ENCODE measurements around the gene PBX4.
A peak's percentile ranks its signal among the peaks of the same experiment; 100 is the strongest.

Gene PBX4

GRCh38 chr19:19592690-19593089 is 25.8 kb downstream of the PBX4 start:
- H3K4me1 Mint-ChIP-seq, result peaks cover 83% of the 10 kb centered on the region
- peak overlapping the region; percentile 48 to 69 for H3K27ac Mint-ChIP-seq
- no peaks in the 10 kb centered on the region for H3K9me3 Mint-ChIP-seq

DNA sequence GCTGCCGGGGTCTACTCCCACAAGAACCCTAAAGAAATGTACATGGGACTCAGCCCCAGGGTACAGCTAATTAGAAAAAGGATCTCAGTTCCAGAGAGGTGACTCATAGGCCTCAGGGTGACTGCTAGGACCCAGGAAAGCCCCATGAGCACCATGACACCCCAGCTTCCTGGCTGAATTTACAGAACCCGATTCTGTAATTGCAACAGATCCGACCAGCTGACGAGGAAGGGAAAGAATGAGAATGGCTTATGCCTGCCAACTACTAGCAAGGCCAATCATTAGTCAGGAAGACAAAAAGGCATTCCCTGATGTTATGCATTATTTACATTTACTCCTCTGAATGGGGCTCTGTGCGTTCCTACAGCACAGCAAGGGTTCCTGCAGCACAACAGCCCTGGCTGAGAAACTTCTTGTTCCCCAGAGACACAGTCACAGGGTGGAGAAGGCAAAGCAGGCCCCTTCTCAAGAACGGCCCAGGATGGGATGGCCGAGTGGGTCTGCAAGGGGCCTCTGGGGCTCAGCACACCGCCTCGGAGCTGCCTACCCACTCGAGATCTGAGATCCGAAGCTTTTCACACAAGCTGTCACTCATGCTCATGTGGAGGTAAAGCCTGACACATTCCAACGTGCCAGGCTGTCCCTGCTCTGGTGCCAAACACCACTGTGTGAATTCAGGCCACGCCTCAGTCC is 27.2 kb downstream of the PBX4 start:
- DNase-seq, result peak; percentile 46 to 79
- Mint-ChIP-seq H3K27ac (peak overlapping the region; percentile 60 to 93), H3K4me3 (peak overlapping the region; percentile 57 to 60), H3K9me3 (no peaks in the 10 kb centered on the region), H3K4me1 (peaks cover 75% of the 10 kb centered on the region), H3K27me3 (no peaks in the 10 kb centered on the region)
- peak; percentile 95 for ATAC-seq

More at GRCh38 chr19:19592690-19593089, 25.8 kb downstream of the PBX4 start:
- no peak for DNase-seq
- Mint-ChIP-seq H3K4me3 (no peak overlapping the region), H3K27me3 (no peaks in the 10 kb centered on the region)
- ATAC-seq, result no peak

DNA sequence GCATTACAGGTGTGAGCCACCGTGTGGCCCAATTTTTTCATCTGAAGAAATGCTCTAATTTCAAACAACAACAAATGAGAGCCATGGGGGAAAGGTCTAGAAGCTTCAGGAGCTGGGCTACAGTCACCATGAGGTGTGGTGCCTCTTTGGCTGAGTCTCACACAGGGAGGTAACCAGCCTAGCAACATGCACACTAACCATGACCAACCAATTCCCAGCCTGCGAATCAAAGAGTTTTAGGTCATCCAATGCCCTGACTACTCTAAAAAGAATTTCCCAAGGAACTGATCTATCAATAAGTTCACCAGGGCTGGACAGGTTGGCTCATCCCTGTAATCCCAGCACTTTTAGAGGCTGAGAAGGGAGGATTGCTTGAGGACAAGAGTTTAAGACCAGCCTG is 29.9 kb downstream of the PBX4 start:
- Mint-ChIP-seq H3K4me3 (peak overlapping the region; percentile 18 to 29), H3K4me1 (peaks cover 61% of the 10 kb centered on the region), H3K27me3 (no peaks in the 10 kb centered on the region), H3K9me3 (no peaks in the 10 kb centered on the region), H3K27ac (peak overlapping the region in 1 of 2 donors; percentile 61)
- no peak for DNase-seq
- no peak for ATAC-seq

- DNase-seq (no peak), ATAC-seq (no peak)
- Mint-ChIP-seq H3K4me1 (peaks cover 58% of the 10 kb centered on the region), H3K27me3 (no peaks in the 10 kb centered on the region), H3K27ac (no peak overlapping the region), H3K4me3 (no peak overlapping the region), H3K9me3 (no peaks in the 10 kb centered on the region)
Measured at GRCh38 chr19:19587771-19588170, 30.7 kb downstream of the PBX4 start.

DNA sequence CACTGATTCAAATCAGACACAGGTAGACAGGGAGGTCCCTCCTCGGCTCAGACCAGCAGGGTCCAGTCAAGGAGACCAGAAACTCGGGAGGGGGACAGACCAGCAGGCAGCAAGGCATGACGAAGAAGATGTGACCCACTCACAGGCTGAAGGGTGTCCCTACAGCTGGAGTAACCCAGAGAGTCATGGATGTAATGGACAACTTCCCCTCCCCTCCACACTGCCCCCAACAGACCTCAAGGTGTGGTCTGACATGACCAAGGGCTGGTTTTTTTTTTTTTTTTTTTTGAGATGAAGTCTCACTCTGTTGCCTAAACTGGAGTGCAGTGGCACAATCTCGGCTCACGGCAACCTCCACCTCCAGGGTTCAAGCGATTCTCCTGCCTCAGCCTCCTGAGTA is 34.1 kb downstream of the PBX4 start:
- Mint-ChIP-seq H3K27me3 (no peaks in the 10 kb centered on the region), H3K9me3 (no peaks in the 10 kb centered on the region), H3K4me1 (peaks cover 53% of the 10 kb centered on the region), H3K27ac (peak overlapping the region in 1 of 2 donors; percentile 76), H3K4me3 (no peak overlapping the region)
- no peak for DNase-seq
- ATAC-seq, result no peak

GRCh38 chr19:19582471-19582870 is 36.0 kb downstream of the PBX4 start:
- Mint-ChIP-seq H3K27me3 (no peaks in the 10 kb centered on the region), H3K27ac (peak overlapping the region in 1 of 2 donors; percentile 42), H3K4me3 (no peak overlapping the region), H3K4me1 (peaks cover 37% of the 10 kb centered on the region), H3K9me3 (no peaks in the 10 kb centered on the region)
- ATAC-seq (no peak), DNase-seq (no peak)

DNA sequence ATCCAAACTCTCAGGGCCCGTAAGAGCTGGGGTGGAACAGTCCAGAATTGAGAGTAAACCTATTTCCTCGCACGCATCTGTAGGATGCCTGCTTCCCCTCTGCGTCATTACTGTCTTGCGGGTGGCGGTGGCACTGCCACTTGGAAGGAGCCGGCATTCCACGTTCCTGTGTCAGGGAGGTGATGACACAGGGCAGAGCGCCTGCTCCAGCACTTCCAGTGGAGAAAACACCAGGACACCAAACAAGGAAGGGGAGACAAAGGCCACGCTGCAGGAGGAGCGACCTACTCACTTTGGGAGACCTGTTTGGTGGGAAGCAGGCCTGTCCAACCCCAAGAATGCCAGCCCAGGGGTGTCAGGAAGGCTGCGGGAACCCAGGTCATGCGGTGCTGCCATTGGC is 37.1 kb downstream of the PBX4 start:
- Mint-ChIP-seq H3K27ac (peak overlapping the region in 1 of 2 donors; percentile 92), H3K9me3 (no peaks in the 10 kb centered on the region), H3K4me3 (no peak overlapping the region), H3K4me1 (peaks cover 37% of the 10 kb centered on the region), H3K27me3 (no peaks in the 10 kb centered on the region)
- DNase-seq (no peak), ATAC-seq (no peak)

- H3K27ac Mint-ChIP-seq, result peak overlapping the region in 1 of 2 donors; percentile 74
- ATAC-seq, result no peak
Measured at GRCh38 chr19:19580418-19580817, 38.1 kb downstream of the PBX4 start.

DNA sequence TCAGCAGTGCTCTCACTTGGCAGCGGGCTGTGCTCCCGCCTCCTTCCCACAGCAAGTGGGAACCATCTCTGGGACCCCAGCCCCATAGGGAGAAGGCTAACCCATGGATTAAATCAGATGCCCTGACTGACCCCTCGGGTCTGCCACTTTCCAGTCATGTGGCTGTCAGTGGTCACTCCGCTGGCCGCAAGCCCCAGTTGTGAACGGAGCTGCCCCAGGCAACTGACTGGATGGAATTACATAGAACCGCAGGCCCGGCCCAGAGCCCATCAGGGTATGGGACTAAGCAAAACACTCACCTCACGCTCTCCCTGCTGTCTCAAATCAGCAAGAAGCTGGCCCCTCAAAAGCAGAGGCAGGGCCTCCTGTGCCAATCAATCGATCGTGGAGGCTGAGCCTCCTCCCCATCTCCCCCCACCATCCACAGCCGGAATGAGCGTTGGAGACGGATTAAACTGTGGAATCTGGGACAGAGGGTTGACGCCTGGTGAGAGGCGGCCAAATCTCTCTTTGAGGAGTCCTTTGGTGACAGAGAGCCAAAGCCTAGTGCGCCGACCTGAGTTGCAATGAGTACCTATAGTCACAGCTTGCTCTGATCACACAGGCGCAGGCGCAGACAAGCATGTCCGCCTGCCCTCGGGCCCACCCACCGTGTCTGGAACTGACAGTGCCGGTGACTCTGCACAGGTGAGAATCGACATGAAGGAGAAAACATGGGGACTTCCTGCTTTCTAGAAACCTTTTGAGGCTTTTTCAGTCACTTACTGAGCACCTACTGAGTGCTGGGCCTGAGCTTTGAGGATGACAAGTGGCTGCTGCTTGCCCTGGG is 38.7 kb downstream of the PBX4 start:
- H3K4me1 Mint-ChIP-seq, result peaks cover 43% of the 10 kb centered on the region
- H3K9me3 Mint-ChIP-seq, result no peaks in the 10 kb centered on the region
- peak overlapping the region in 1 of 2 donors; percentile 74 for H3K27ac Mint-ChIP-seq
- DNase-seq (no peak), ATAC-seq (no peak)
- no peaks in the 10 kb centered on the region for H3K27me3 Mint-ChIP-seq
- H3K4me3 Mint-ChIP-seq, result no peak overlapping the region

More at GRCh38 chr19:19580418-19580817, 38.1 kb downstream of the PBX4 start:
- no peaks in the 10 kb centered on the region for H3K9me3 Mint-ChIP-seq
- H3K4me3 Mint-ChIP-seq, result no peak overlapping the region
- no peaks in the 10 kb centered on the region for H3K27me3 Mint-ChIP-seq
- peaks cover 40% of the 10 kb centered on the region for H3K4me1 Mint-ChIP-seq
- no peak for DNase-seq

DNA sequence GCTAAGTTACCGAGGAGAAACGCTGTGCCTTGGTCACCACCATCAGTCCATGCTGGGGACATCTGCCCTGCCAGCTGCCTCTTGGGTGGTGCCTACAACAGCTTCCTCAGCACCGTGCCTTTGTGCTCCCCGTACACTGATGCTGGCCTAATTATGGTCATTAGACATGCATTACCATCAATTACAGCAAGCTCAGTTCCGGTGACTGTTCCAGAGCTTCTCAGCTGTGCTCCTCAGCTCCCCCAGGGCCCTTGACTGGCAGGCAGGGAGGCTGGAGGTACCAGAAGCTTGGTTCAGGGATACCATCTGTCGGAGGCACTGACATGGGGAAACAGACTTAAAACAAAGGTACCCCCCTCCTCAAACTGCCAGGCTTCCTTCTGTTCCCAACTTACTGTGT is 40.2 kb downstream of the PBX4 start:
- Mint-ChIP-seq H3K27me3 (no peaks in the 10 kb centered on the region), H3K9me3 (no peaks in the 10 kb centered on the region), H3K4me1 (peaks cover 35% of the 10 kb centered on the region), H3K4me3 (no peak overlapping the region), H3K27ac (no peak overlapping the region)
- DNase-seq (no peak), ATAC-seq (no peak)

GRCh38 chr19:19575411-19575810 is 43.1 kb downstream of the PBX4 start:
- Mint-ChIP-seq H3K9me3 (no peaks in the 10 kb centered on the region), H3K27me3 (no peaks in the 10 kb centered on the region), H3K4me3 (no peak overlapping the region), H3K27ac (peak overlapping the region; percentile 20 to 89), H3K4me1 (peaks cover 14% of the 10 kb centered on the region)
- no peak for DNase-seq
- ATAC-seq, result no peak

GRCh38 chr19:19571071-19571786 is 47.3 kb downstream of the PBX4 start:
- no peak overlapping the region for H3K27ac Mint-ChIP-seq
- ATAC-seq, result no peak
- no peak overlapping the region for H3K4me3 Mint-ChIP-seq
- no peaks in the 10 kb centered on the region for H3K9me3 Mint-ChIP-seq
- no peak for DNase-seq
- H3K4me1 Mint-ChIP-seq, result peaks cover 20% of the 10 kb centered on the region
- no peaks in the 10 kb centered on the region for H3K27me3 Mint-ChIP-seq

GRCh38 chr19:19570571-19570970 is 47.9 kb downstream of the PBX4 start:
- Mint-ChIP-seq H3K4me3 (no peak overlapping the region), H3K27me3 (no peaks in the 10 kb centered on the region), H3K9me3 (no peaks in the 10 kb centered on the region), H3K27ac (peak overlapping the region in 1 of 2 donors; percentile 1), H3K4me1 (peaks cover 18% of the 10 kb centered on the region)
- no peak for ATAC-seq
- no peak for DNase-seq

DNA sequence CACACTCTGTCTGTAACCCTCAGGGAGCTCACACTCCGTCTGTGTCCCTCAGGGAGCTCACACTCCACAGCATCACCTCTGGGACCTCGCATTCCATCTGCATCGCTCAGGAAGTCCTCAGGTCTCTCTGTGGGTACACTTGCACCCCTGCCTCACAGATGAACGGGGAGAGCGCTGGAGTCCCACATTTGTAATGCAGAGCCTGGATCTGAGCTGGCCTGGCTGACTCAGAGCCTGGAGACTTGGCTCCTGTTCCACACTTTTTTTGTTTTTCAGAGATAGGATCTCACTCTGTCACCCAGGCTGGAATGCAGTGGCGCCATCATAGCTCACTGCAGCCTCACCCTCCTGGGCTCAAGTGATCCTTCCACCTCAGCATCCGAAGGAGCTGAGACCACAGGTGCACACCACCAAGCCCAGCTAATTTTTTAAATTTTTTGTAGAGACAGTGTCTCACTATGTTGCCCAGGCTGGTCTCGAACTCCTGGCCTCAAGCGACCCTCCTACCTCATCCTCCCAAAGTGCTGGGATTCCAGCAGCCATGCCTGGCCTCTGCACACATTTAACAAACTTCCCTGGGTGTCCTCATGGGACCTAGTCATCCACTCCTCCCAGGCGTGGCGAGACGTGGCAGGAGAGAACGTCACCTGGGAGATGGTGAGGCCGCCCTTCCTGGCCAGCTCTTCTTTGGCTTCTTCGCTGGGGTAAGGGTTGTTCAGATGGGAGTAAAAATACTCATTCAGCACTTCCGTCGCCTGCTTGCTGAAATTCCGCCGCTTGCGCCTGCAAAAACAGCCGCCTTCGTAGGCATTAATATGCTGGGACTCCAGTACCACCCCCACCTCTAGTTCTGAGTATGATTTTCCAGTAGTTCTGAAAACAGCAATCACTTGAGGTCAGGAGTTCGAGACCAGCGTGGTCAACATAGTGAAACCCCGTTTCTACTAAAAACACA is 49.4 kb downstream of the PBX4 start:
- H3K4me3 Mint-ChIP-seq, result no peak overlapping the region
- peaks cover 13% of the 10 kb centered on the region for H3K4me1 Mint-ChIP-seq
- H3K9me3 Mint-ChIP-seq, result no peaks in the 10 kb centered on the region
- ATAC-seq (no peak), DNase-seq (no peak)
- H3K27ac Mint-ChIP-seq, result peak overlapping the region in 1 of 2 donors; percentile 87
- H3K27me3 Mint-ChIP-seq, result no peaks in the 10 kb centered on the region

GRCh38 chr19:19567391-19567790 is 51.1 kb downstream of the PBX4 start:
- ATAC-seq (no peak), DNase-seq (no peak)
- peaks cover 27% of the 10 kb centered on the region for H3K4me1 Mint-ChIP-seq
- H3K4me3 Mint-ChIP-seq, result no peak overlapping the region
- H3K9me3 Mint-ChIP-seq, result no peaks in the 10 kb centered on the region
- H3K27me3 Mint-ChIP-seq, result no peaks in the 10 kb centered on the region
- peak overlapping the region; percentile 48 to 85 for H3K27ac Mint-ChIP-seq

All from stimulated activated naive CD8-positive, alpha-beta T cell treated with anti-CD3 and anti-CD28 coated beads, Interleukin-15, amount 100 ng/mL, for 72 hours (primary cell).